Mesothelial cell of epicardium (in vitro differentiated cells): ENCODE results near the gene FH. TPM values are rescaled to one million over a fixed set of nuclear protein-coding genes. Genes with fewer than 3 reads are reported as not detected.
A peak's percentile ranks its signal among the peaks of the same experiment; 100 is the strongest.

Experiments
- DNase-seq, 2 experiments: peaks; one replicate each; pipeline ENCODE4 v3.0.0; 2021; ENCODE audit warnings: low spot score in 2 of 2; ENCODE audit not compliant: unreplicated experiment in 2 of 2
- H3K27ac Mint-ChIP-seq: 2 replicates; pipeline ENCODE4 v1.8.0; 2021; ENCODE audit warnings: mixed read lengths
- H3K27me3 Mint-ChIP-seq: 2 replicates; pipeline ENCODE4 v1.8.0; 2021; ENCODE audit warnings: low read depth, mixed read lengths
- H3K36me3 Mint-ChIP-seq: 2 replicates; pipeline ENCODE4 v1.8.0; 2021; ENCODE audit warnings: mixed read lengths
- H3K4me1 Mint-ChIP-seq: 2 replicates; pipeline ENCODE4 v1.8.0; 2021; ENCODE audit warnings: mixed read lengths
- H3K4me3 Mint-ChIP-seq: 2 replicates; pipeline ENCODE4 v1.8.0; 2021; ENCODE audit warnings: mild to moderate bottlenecking, moderate library complexity, mixed read lengths
- H3K9me3 Mint-ChIP-seq: 2 replicates; pipeline ENCODE4 v1.8.0; 2021; ENCODE audit warnings: mixed read lengths
- total RNA-seq: library from RNA; stranded (reverse); gene quantifications from 3 replicates; pipeline ENCODE4 v1.2.1, GENCODE V29; 2021
- TF ChIP-seq, protein P1 (sequence below): fragments of 200-600 bp; sonication (generic); IDR thresholded peaks from one replicate; pipeline ENCODE4 v1.5.0; 2021; ENCODE audit warnings: antibody characterized with exemption; ENCODE audit not compliant: unreplicated experiment

FH gene
- total RNA-seq: 50.0 to 51.5 TPM (median 50.2 TPM) in 3 replicates

DNA sequence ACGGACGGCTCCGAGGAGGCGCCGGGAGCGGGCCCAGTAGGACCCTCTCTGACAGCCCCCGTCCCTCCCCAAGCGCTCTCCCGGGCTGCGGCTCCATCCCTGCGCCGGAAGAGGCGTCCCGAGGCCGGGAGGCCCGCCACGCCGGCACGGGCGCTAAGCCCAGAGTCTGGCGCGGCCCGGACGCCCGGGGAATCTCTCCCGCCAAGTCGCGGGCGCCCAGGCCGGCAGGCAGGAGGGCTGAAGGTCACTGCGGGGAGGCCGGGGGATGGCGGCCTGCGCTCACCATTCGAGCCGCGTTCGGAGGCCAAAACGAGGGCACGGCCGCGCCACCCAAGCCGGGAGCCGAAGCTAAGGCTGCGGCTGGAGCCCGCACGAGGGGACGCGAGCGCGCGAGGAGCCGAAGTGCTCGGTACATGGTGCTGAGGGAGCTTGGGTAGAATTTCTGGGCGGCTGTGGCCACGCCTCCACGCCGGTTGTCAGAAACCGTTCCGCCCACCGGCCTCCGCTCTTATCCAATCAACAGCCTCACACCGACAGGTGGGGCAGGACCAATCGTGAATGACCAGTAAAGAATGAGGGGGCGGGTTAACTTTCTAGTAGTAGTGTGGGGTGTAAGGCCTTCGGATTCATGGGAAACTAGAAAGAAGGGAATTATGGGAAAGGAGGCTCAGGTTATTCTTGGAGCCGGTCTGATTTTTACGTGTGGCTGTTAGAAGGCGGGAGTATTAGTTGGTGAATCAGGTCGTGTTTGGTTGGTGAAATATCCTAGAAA, at the start of gene FH:
Gene FH, minus strand, starts transcription at position 448 of the 772 bp plus-strand sequence. Its CDS starts 33 bp downstream, at position 415.
- Mint-ChIP-seq H3K9me3 (no peaks in the 10 kb centered on the region), H3K36me3 (peaks cover 13% of the 10 kb centered on the region), H3K4me1 (peaks cover 10% of the 10 kb centered on the region), H3K27ac (peak within 1 kb of the TSS; percentile 57), H3K4me3 (peak within 1 kb of the TSS; percentile 82), H3K27me3 (peaks cover 27% of the 10 kb centered on the region)
- TF ChIP-seq, protein P1, sequence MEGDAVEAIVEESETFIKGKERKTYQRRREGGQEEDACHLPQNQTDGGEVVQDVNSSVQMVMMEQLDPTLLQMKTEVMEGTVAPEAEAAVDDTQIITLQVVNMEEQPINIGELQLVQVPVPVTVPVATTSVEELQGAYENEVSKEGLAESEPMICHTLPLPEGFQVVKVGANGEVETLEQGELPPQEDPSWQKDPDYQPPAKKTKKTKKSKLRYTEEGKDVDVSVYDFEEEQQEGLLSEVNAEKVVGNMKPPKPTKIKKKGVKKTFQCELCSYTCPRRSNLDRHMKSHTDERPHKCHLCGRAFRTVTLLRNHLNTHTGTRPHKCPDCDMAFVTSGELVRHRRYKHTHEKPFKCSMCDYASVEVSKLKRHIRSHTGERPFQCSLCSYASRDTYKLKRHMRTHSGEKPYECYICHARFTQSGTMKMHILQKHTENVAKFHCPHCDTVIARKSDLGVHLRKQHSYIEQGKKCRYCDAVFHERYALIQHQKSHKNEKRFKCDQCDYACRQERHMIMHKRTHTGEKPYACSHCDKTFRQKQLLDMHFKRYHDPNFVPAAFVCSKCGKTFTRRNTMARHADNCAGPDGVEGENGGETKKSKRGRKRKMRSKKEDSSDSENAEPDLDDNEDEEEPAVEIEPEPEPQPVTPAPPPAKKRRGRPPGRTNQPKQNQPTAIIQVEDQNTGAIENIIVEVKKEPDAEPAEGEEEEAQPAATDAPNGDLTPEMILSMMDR: no peak
- DNase-seq: peak; percentile 86 to 92

DNA sequence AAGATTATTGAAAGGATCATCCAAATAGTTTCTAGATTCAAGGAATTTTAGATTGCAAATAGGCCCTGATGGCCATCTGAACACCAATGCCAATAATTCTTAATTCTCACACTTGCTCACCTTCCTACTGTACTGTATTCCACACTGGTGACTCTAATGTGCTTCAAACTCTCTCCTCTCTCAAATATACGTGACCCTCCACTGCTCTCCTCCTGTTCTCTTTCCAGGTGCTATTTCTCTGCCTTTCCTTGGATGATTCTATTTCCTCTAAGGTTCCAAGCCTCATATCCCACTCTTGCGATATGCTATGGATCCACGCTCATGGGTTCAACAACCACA, 41.3 kb upstream of the FH start:
- H3K27me3 Mint-ChIP-seq: no peaks in the 10 kb centered on the region
- H3K27ac Mint-ChIP-seq: no peak overlapping the region
- TF ChIP-seq, protein P1: no peak
- H3K36me3 Mint-ChIP-seq: no peaks in the 10 kb centered on the region
- H3K4me3 Mint-ChIP-seq: no peak overlapping the region
- peaks cover 3% of the 10 kb centered on the region for H3K4me1 Mint-ChIP-seq
- H3K9me3 Mint-ChIP-seq: no peaks in the 10 kb centered on the region
- no peak for DNase-seq

DNA sequence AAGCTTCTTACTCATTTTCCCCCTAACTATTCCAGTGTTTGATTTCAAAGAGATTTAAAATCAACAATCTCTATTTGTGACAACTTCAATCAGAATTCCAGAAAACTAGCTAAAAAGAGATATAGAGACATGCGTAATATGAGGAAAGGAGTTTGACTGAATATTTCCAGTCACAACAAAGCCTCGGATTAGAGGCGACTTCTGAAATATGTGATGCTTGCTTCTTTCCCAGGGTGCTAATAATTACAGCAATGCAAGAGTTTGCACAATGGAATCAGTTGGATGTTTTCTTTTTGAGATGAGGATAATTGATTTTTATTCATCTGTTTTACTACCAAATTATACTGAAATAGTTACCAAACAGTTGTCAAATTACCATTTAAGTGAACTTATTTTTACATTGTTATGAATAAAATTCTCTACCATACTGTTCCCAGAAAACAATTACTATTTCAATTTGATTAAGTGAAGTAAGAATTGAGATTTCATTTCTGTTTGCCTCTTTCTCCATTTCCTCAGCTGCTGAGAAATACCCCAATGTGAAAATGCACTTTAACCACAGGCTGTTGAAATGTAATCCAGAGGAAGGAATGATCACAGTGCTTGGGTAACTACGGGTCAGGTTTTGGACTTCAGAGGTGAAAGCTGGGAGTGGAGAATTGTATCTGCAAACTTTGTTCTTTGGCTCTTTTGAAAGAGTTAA, 40.7 kb upstream of the FH start:
- Mint-ChIP-seq H3K36me3 (no peaks in the 10 kb centered on the region), H3K27ac (no peak overlapping the region), H3K9me3 (no peaks in the 10 kb centered on the region), H3K4me1 (peaks cover 3% of the 10 kb centered on the region), H3K27me3 (no peaks in the 10 kb centered on the region), H3K4me3 (no peak overlapping the region)
- TF ChIP-seq, protein P1: no peak
- no peak for DNase-seq

DNA sequence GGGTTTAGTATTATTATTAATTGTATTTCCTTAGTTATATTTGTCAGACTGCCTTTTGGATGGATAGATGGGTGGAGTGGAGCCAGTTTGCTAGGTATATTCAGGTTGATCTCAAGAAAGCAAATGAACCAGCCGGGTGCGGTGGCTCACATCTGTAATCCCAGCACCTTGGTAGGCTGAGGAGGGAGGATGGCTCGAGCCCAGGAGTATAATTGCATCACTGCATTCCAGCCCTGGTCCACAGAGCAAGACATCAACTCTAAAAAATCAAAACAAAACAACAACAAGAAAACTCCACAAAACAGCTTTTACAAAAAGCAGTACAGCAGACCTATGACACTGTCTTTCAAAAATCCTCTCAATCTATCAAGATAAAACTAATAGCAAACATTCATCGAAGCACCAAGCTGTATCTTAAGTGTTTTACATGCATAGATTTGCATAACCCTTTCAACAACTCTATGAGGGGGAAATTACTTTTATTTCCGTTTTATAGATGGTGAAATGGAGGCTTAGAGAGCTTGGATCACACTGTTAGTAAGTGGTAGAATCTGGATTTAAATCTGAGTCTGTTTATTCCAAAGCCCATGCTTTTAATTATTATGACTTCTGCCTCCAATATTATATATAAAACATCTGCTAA, 38.1 kb upstream of the FH start:
- H3K27me3 Mint-ChIP-seq: no peaks in the 10 kb centered on the region
- no peak for DNase-seq
- TF ChIP-seq, protein P1: no peak

DNA sequence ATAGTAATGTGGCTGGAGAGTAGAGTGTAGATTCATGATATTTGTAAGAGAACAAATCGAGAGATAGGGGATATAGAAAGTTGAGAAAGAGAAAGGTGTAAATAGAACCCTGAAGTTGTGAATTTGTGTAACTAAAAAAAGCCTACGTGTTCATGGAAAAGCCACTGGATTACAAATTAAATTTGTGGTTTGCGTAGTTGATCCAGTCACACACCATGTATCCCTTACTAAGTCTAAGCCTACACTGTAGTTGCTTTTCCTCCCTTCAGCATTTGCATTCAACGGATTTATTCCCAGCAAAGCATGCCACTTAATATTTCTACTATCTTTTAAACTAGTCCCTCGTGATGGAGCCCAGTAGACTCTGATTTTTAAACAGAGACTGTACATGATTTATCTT, 37.5 kb upstream of the FH start:
- no peak for DNase-seq
- Mint-ChIP-seq H3K4me1 (peaks cover 3% of the 10 kb centered on the region), H3K9me3 (no peaks in the 10 kb centered on the region), H3K27me3 (no peaks in the 10 kb centered on the region), H3K36me3 (no peaks in the 10 kb centered on the region), H3K4me3 (no peak overlapping the region), H3K27ac (no peak overlapping the region)
- TF ChIP-seq, protein P1: no peak

More for the DNA sequence above, 38.1 kb upstream of the FH start:
- Mint-ChIP-seq H3K9me3 (no peaks in the 10 kb centered on the region), H3K4me1 (peaks cover 3% of the 10 kb centered on the region), H3K36me3 (no peaks in the 10 kb centered on the region), H3K4me3 (no peak overlapping the region), H3K27ac (no peak overlapping the region)
